GM10266 (cell line): ENCODE measurements around the gene TSPY10.
"Not testable (repeated sequence)": the region's sequence is repeated elsewhere in the genome, so short reads cannot be mapped to it uniquely, and the experiment has no call there.

ENCODE experiments used
- DNase-seq: peaks from one replicate; pipeline ENCODE4 v3.0.0; 2012; ENCODE audit errors: extremely low spot score

TSPY10 gene

GRCh38 chrY:9527580-9527979 lies at the start of gene TSPY10:
Gene TSPY10, plus strand, starts transcription at chrY:9527880. Its CDS starts 46 bp downstream, at chrY:9527926.
- DNase-seq: not testable (repeated sequence)

GRCh38 chrY:9486967-9487366 lies 40.7 kb upstream of the TSPY10 start, which contains the start of gene TSPY9:
Gene TSPY9, plus strand, starts transcription at chrY:9487267. Its CDS starts 46 bp downstream, at chrY:9487313.
- DNase-seq: not testable (repeated sequence)

GRCh38 chrY:9504396-9504795 lies 23.3 kb upstream of the TSPY10 start:
- DNase-seq: not testable (repeated sequence)

- not testable (repeated sequence) for DNase-seq
Measured at GRCh38 chrY:9516287-9516686, 11.4 kb upstream of the TSPY10 start.
